Memory B cell (primary cell): Measurements from ENCODE around the gene INTS6L.
"Not testable (repeated sequence)": the region's sequence is repeated elsewhere in the genome, so short reads cannot be mapped to it uniquely, and the experiment has no call there.

Source experiments
- ATAC-seq: fragments of 150-1000 bp; cut with Tn5 transposase; 2 replicates; pipeline ENCODE4 v1.10.0; 2021; ENCODE audit warnings: low read depth, mild to moderate bottlenecking, moderate library complexity
- DNase-seq, 2 donors: peaks; one replicate each; pipeline ENCODE4 v3.0.0; 2022; ENCODE audit warnings: low spot score in 2 of 2
- H3K27ac Mint-ChIP-seq: one replicate; pipeline ENCODE4 v1.8.0; 2022; ENCODE audit warnings: mild to moderate bottlenecking, moderate library complexity, mixed read lengths
- H3K27me3 Mint-ChIP-seq: one replicate; pipeline ENCODE4 v1.8.0; 2022; ENCODE audit warnings: mixed read lengths
- H3K36me3 Mint-ChIP-seq: one replicate; pipeline ENCODE4 v1.8.0; 2022; ENCODE audit warnings: mild to moderate bottlenecking, mixed read lengths
- H3K4me1 Mint-ChIP-seq: one replicate; pipeline ENCODE4 v1.8.0; 2022; ENCODE audit warnings: mixed read lengths
- H3K4me3 Mint-ChIP-seq: one replicate; pipeline ENCODE4 v1.8.0; 2022; ENCODE audit warnings: mild to moderate bottlenecking, moderate library complexity, mixed read lengths
- H3K9me3 Mint-ChIP-seq: one replicate; pipeline ENCODE4 v1.8.0; 2022; ENCODE audit warnings: mixed read lengths

INTS6L gene

DNA sequence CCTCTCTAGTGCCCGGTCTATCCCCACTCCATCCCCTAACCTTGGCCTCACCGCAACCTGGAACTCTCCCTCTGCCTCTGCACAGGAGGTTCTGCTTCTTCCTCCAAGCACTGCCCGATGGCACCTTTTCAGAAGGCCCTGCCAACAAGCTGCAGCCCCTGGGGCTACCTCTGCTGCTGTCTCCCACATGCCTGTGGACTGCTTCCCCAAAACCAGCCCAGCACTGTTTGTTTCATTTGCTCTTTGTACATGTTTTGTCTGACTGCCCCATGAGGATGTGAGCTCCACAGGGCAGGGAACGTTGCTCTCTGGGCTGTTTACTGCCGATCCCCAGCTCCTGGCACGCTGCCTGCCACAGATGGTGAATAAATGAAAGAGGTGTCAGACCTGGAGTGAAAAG, 85.4 kb downstream of the INTS6L start:
- no peak overlapping the region for H3K4me3 Mint-ChIP-seq
- peaks cover 6% of the 10 kb centered on the region for H3K27me3 Mint-ChIP-seq
- no peaks in the 10 kb centered on the region for H3K4me1 Mint-ChIP-seq
- H3K27ac Mint-ChIP-seq, result no peak overlapping the region
- no peak for DNase-seq
- no peak for ATAC-seq
- H3K36me3 Mint-ChIP-seq, result no peaks in the 10 kb centered on the region
- no peaks in the 10 kb centered on the region for H3K9me3 Mint-ChIP-seq

DNA sequence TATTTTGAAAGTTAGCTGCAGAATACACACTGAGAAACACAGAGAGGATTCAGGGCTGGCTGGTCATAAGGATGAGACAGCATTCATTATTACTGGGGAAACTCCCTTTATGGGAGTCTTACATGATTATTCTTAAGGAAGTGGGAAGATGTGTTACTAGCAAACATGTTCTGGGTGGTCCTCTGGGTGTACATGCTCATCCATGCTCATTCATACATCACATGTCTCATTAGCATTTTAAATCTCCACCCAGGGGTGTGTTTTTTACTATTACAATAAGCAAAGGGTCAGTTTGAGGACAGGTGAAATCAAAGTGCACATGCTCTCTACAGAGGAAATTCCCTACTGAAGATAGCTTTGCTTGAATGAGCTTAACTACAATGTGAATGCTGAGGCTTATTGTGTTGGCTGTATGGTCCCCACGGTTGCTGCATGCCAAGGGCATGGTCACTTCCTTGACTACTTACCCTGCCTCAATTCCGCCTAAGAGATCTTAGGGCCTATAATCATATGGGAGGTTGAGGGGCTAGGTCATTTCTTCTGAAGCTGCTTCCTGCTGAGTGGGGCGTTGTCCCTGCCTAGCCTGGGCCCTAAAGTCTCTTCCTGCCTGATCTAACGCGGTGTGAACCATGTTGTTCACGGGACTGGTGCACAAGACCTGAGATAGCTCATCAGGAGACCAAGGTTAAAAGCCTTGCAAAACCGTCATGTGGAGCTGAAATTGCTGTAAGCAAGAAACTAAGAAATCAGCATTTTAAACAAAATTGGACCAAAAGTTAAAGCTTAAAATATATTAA, 104.1 kb downstream of the INTS6L start:
- not testable (repeated sequence) for H3K4me3 Mint-ChIP-seq, H3K36me3 Mint-ChIP-seq, ATAC-seq, DNase-seq, H3K9me3 Mint-ChIP-seq, H3K4me1 Mint-ChIP-seq, H3K27ac Mint-ChIP-seq, H3K27me3 Mint-ChIP-seq

GRCh38 chrX:135625995-135626394, 105.5 kb downstream of the INTS6L start:
- Mint-ChIP-seq H3K4me3 (no peak overlapping the region), H3K36me3 (no peaks in the 10 kb centered on the region), H3K27ac (no peak overlapping the region), H3K27me3 (no peaks in the 10 kb centered on the region), H3K4me1 (no peaks in the 10 kb centered on the region), H3K9me3 (no peaks in the 10 kb centered on the region)
- DNase-seq, result no peak
- no peak for ATAC-seq

- H3K36me3 Mint-ChIP-seq, result no peaks in the 10 kb centered on the region
- no peak for DNase-seq
- no peaks in the 10 kb centered on the region for H3K9me3 Mint-ChIP-seq
- H3K27me3 Mint-ChIP-seq, result no peaks in the 10 kb centered on the region
- no peak overlapping the region for H3K27ac Mint-ChIP-seq
- H3K4me3 Mint-ChIP-seq, result no peak overlapping the region
- H3K4me1 Mint-ChIP-seq, result no peaks in the 10 kb centered on the region
- no peak for ATAC-seq
These were observed 108.9 kb downstream of the INTS6L start for GRCh38 chrX:135629342-135629741.
